HG03066 (cell line): ENCODE data around the gene GIPC2.

ENCODE experiments used
- ATAC-seq: cut with Tn5 transposase; IDR thresholded peaks from one replicate; pipeline ENCODE4 v1.9.1; 2021; ENCODE audit warnings: low read depth; ENCODE audit not compliant: unreplicated experiment

The GIPC2 gene

GRCh38 chr1:78132174-78132947, 86.6 kb downstream of the GIPC2 start:
- no peak for ATAC-seq

DNA sequence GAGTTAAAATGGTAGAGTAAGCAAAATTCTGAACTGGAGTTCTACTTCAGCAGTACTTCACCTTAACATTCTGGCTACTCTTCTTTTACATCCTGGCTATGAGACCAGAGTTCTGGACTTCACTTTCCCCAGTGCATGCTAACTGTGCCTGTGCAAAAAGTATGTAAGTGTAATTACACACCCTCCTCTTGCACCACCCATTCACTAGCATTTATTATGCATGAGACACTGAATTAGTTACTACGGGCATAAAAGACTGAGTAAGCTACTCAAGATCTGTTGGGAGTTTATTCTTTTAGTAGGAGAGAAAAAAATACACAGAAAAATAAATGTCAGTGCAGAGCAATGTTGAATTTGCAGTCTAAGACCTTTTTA, 87.2 kb downstream of the GIPC2 start:
- ATAC-seq = no peak

GRCh38 chr1:78136680-78137079, 90.9 kb downstream of the GIPC2 start:
- ATAC-seq = no peak

DNA sequence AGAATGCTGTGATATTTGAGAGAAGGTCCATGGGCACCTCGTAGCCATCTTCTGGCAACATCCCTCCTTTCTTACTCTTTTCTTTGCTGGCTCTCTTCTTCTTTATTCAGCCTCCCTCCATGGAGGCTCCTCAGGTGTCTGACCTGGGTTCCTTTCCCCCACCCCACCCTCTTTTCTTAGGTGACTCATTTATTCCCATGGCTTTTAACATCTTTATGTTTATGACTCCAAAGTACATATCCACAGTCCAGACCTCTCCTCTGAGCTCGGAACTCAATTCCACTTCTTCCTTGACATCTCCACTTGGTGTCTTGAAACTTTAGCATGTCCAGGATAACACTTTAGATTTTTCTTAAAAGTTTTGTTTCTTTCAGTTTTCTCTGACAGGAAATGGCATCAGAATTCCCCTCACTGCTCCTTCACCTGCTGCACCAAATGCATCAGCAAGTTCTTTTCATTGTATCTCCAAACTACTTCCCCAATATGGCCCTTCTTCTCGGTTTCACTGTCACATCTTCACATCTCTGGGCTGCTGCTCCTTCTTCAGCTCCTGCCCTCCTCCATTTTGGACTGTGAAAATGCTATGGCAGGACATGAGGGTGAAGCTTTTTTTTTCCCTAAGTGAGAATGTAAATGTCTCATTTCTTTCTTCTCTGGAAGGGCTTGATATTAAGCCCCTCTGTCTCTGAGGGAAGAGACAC, 95.9 kb downstream of the GIPC2 start:
- no peak for ATAC-seq

- no peak for ATAC-seq
Observed at GRCh38 chr1:78142736-78143135, 97.0 kb downstream of the GIPC2 start.

- peak; percentile 78 for ATAC-seq
Observed at GRCh38 chr1:78143152-78143551, 97.4 kb downstream of the GIPC2 start.

GRCh38 chr1:78143673-78144072, 97.9 kb downstream of the GIPC2 start:
- ATAC-seq = no peak

GRCh38 chr1:78145105-78145580, 99.4 kb downstream of the GIPC2 start:
- peak; percentile 67 for ATAC-seq

- no peak for ATAC-seq
Observed at GRCh38 chr1:78146205-78146771, 100.5 kb downstream of the GIPC2 start.

DNA sequence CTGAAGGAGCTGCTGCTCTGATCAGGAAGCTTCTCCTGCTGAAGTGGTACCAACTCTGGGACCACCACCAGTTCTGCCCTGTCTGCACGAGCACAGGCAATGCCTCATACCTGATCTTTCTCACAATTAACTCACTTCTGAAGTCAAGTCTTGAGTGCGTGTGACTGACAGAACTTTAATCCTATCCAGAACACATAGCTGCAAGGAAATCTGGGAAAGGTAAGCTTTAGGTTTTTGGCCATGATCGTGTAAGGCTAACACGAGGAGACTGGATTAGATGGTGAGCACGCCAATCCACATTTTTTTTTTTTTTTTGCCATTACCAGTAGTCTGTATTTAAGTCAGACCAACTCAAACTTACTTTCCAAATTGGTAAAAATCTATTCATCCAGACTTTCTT, 101.3 kb downstream of the GIPC2 start:
- no peak for ATAC-seq

GRCh38 chr1:78153092-78153736, 107.4 kb downstream of the GIPC2 start:
- ATAC-seq = no peak

DNA sequence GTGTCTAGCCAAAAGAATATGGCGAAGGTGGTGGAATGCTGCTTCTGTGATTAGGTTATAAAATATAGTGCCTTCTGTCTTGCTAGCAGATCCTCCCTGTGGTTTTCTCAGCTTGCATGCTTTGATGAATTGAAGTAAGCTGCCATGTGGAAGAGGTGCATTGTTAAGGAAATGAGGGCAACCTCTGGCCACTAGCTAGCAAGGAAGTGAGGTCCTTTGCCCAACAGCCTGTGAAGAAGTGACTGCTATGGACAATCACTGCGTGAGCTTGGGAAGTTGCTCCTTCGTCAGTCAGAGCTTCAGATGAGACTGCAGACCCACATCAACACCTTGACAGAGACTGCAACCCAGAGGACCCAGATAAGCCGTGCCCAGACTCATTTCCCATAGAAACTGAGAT, 109.4 kb downstream of the GIPC2 start:
- no peak for ATAC-seq

GRCh38 chr1:78156805-78157521, 111.2 kb downstream of the GIPC2 start:
- ATAC-seq = no peak

DNA sequence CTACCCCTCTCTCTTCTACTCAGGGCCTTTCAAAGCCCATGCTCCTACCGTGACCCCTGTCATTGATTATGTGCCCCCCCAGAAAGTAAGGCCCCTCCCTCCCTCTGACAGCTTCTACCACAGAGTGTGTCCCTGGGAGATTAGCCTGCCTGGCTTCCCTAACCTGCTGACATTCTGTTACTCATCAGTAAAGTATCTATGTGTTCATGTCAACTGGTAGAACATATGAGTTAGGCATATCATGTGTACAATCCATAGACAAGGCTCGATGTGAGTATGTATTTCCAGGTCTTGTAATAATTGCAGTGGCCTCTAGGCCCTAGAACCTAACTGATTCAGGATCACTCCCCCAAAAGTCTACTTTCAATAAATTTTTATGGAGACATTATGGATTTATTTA, 120.0 kb downstream of the GIPC2 start:
- no peak for ATAC-seq

DNA sequence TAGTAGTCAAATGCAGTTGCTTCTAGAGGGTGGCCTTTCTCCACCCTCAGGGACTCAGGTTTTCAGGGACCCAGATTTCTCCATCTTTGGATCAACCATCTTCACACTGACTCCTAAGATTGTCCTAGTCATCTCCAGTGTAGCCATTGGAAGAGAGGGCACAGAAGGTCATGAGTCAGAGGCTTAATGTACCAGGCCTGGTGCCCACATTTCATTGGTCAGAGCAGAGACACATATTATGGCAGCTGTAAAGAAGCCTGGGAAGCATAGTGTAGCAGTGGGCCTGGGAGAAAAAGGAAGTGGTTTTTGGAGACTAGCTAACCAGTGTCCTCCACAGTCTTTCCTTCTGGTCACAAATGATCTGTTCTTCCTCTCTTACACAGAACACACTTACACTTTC, 122.5 kb downstream of the GIPC2 start:
- ATAC-seq = no peak

DNA sequence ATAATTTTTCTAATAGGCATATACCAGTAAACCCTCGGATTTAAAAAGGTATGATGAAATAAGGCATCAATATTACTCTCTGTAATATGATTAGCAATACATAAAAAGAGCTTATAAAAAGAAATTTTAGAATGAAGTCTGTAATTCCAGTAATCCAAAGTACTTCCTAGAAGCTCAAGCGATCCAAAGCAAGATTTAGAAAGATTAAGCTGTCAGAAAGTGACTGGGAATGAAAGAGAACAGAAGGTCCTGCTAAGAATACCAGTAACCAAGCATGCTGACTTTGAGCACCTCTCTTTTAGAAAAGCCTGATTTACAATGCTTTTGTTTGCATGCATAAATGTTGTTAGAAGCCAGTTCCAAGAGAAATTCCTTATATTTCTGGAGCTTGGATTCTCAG, 125.1 kb downstream of the GIPC2 start:
- ATAC-seq = no peak

DNA sequence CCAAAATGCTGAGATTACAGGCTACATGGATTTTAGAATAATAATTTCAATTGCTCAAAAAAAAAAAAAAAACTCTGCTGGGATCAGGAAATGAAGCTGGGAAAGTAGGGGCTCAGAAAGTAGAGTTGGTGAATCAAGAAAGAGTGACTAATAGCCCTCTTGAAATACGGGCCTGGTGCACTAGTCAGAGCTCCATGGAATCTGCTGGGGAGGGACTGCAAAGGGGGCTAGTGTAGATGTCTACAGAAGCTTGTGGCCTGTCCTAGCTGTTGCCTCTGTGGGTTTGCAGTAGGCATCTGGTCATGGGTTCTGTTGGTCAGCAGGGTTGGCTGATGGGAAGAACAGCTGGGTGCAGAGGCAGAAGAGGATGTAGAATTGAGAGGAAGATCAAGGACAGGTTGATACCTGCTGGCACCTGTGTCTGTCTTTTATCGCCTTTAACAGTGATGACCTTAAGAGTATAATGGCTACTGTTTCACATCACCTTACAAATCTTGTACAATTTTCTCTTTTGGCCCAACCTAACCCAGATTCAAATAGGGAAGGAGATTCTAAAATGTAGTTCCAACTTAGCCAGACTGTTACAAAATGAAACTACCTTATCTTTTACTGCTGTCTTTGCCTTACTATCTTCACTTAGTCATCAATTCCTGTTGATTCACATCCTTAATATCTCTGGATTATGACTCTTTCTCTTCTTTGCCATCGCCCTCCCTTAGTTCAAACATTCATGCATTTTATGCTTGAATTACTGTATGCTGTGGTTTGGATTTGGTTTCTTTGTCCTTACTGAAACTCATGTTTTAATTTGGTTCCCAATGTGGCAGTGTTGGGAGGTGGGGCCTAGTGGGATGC, 126.2 kb downstream of the GIPC2 start:
- ATAC-seq = no peak

GRCh38 chr1:78176448-78176847, 130.7 kb downstream of the GIPC2 start:
- no peak for ATAC-seq

DNA sequence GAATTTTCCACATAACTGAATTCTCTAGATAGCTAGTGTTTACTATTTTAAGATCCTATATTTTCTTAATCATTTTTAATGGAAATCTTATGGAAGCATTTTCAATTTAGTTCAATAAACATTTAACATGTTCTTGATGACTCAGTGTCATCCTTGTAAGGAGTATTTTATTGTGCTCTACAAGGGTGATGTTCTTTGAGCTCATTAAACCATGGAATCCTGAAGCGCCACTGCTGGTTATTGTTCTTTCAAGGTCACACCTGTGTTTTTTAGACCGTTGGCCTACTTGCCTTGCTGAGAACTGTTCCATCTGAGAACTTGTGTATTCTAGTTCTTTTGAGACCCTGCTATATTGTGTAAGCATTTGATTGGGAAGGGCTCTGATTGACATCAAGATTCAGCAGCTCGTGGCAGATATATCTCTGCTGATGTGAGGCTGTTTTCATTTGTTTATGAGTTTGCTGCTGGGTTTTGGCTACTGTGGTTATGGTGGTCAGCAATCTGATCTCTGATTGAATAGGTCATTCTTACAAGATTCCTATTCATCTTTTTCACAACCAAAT, 132.0 kb downstream of the GIPC2 start:
- no peak for ATAC-seq
